Activated CD8-positive, alpha-beta memory T cell treated with anti-CD3 and anti-CD28 coated beads, Interleukin-2, amount 10 ng/mL, durations not matched to agents 7 days and 5 days (primary cell): Measurements from ENCODE around the gene MMP24. TPM values are rescaled to one million over a fixed set of nuclear protein-coding genes. Genes with fewer than 3 reads are reported as not detected.

ENCODE experiments used
- ATAC-seq: fragments of 150-1000 bp; cut with Tn5 transposase; one replicate; pipeline ENCODE4 v1.10.0; 2021; ENCODE audit warnings: moderate library complexity
- CTCF ChIA-PET: fragments of 350-600 bp; sonication (Branson Sonifier 250); formaldehyde crosslinking; loops from one replicate; lab custom pipeline; 2021; ENCODE audit warnings: antibody characterized with exemption; lab: Charles Lee
- DNase-seq: peaks from one replicate; pipeline ENCODE4 v3.0.0-alpha.2; 2020
- H3K27ac Mint-ChIP-seq: one replicate; pipeline ENCODE4 v1.8.0; 2021; ENCODE audit warnings: mild to moderate bottlenecking, mixed read lengths
- H3K27me3 Mint-ChIP-seq: one replicate; pipeline ENCODE4 v1.8.0; 2021; ENCODE audit warnings: mixed read lengths
- H3K36me3 Mint-ChIP-seq: one replicate; pipeline ENCODE4 v1.8.0; 2021; ENCODE audit warnings: mild to moderate bottlenecking, mixed read lengths
- H3K4me1 Mint-ChIP-seq: one replicate; pipeline ENCODE4 v1.8.0; 2021; ENCODE audit warnings: mixed read lengths
- H3K4me3 Mint-ChIP-seq: one replicate; pipeline ENCODE4 v1.8.0; 2021; ENCODE audit warnings: mild to moderate bottlenecking, moderate library complexity, mixed read lengths
- H3K9me3 Mint-ChIP-seq: one replicate; pipeline ENCODE4 v1.8.0; 2022; ENCODE audit warnings: low read depth, mixed read lengths
- total RNA-seq, 2 experiments: library from RNA; stranded (reverse); gene quantifications; one replicate each; pipeline ENCODE4 v1.2.3, GENCODE V29; 2021

MMP24 gene
- total RNA-seq, 2 experiments from 2014 or later: not detected

DNA sequence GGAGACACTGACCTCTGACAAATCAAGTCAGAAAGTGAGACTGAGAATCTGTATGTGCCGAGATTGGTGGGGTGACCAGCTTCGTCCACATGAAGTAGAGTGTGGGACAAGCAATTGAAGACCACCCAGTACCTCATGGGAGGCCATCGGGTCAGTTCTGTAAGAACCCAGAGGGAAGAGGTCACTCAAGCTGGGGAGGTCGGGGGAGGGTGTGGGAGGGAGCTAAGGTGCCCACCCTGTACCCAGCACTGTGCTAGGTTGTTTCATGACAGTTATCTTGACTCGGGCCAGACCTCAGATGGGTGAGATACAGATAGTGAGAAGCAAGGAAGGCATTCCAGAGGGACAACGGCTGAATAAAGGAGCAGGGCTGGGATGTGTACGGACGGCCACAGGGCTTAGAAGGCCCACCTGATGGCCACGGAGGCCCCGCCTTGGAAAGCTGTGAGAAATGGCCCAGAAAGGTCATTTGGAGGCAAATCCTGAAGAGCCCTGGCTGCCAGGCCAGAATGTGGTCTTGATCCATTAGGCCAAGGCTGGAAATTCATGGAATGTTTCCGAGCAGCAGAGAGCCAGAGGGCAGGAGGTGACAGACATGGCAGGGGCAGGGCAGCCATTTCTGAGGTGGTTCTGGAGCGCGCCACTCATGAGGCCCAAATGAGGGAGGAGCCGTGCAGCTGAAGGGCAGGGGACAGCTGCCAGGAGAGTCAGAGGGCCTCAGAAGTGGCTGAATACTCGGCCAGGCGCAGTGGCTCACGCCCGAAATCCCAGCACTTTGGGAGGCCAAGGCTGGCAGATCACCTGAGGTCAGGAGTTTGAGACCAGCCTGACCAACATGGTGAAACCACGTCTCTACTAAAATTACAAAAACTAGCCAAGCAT lies 43.8 kb downstream of the MMP24 start:
- Mint-ChIP-seq H3K4me1 (peaks cover 11% of the 10 kb centered on the region), H3K36me3 (peaks cover 2% of the 10 kb centered on the region), H3K9me3 (no peaks in the 10 kb centered on the region), H3K4me3 (no peak overlapping the region), H3K27me3 (no peaks in the 10 kb centered on the region), H3K27ac (peak overlapping the region; percentile 15)
- DNase-seq (no peak), ATAC-seq (no peak)
- CTCF ChIA-PET: interaction anchor here (0.7 to 3.6 kb wide), 16 partner anchors 7 to 175 kb away, joined by 3 to 39 read pairs (median 8); partner anchors contain the start of genes EDEM2, EIF6 and MMP24OS

DNA sequence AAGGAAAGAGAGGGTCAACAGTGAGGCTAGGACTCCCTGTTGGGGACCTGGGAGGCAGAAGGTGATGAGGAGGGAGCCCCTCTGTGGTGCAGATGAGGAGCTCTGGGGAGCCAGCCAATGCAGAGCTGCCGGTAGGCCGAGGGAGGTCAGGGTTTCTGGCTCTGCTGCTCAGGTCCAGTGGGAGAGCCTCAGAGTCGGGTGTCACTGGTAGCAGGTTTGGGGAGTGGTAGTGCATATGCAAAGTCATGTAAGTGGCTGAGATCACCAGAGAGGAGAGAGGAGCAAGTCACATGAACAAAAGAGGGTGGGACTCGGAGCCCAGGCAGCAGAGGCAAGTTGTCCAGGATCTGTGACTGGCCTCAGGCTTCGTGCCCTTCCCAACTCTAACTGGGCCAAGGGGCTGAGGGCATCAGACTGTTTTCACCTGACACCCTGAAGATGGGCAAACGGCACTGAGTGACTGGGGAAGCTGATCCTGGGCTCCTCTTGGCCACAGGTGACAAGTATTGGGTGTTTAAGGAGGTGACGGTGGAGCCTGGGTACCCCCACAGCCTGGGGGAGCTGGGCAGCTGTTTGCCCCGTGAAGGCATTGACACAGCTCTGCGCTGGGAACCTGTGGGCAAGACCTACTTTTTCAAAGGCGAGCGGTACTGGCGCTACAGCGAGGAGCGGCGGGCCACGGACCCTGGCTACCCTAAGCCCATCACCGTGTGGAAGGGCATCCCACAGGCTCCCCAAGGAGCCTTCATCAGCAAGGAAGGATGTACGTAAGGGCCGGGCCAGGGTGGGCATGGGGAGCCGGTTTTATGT lies 44.8 kb downstream of the MMP24 start:
- no peak overlapping the region for H3K27ac Mint-ChIP-seq
- H3K9me3 Mint-ChIP-seq: no peaks in the 10 kb centered on the region
- H3K4me1 Mint-ChIP-seq: peaks cover 14% of the 10 kb centered on the region
- ATAC-seq (no peak), DNase-seq (no peak)
- CTCF ChIA-PET: interaction anchor here (0.7 to 3.6 kb wide), 5 partner anchors 22 to 176 kb away, joined by 3 to 39 read pairs (median 21); partner anchors contain the start of gene EDEM2
- no peak overlapping the region for H3K4me3 Mint-ChIP-seq
- peaks cover 2% of the 10 kb centered on the region for H3K36me3 Mint-ChIP-seq
- no peaks in the 10 kb centered on the region for H3K27me3 Mint-ChIP-seq

DNA sequence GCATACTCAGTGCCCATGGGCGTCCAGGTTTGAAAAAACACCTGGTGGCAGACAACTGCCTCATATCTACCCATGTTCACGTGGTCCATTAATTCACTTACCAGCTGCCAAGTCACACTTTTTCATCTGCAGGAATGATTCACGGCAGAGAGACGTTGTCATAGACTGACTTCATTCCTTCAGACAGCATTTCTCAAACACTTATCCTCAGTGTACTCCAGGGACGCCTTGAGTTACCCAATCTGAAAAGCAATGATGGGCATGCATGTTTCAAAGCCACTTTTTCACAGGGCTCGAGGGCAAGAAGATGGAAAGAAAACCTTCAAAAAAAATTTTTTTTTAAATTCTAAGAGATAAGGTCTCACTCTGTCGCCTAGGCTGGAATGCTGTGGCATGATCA lies 45.4 kb downstream of the MMP24 start:
- no peak for DNase-seq
- H3K27ac Mint-ChIP-seq: no peak overlapping the region
- no peaks in the 10 kb centered on the region for H3K9me3 Mint-ChIP-seq

DNA sequence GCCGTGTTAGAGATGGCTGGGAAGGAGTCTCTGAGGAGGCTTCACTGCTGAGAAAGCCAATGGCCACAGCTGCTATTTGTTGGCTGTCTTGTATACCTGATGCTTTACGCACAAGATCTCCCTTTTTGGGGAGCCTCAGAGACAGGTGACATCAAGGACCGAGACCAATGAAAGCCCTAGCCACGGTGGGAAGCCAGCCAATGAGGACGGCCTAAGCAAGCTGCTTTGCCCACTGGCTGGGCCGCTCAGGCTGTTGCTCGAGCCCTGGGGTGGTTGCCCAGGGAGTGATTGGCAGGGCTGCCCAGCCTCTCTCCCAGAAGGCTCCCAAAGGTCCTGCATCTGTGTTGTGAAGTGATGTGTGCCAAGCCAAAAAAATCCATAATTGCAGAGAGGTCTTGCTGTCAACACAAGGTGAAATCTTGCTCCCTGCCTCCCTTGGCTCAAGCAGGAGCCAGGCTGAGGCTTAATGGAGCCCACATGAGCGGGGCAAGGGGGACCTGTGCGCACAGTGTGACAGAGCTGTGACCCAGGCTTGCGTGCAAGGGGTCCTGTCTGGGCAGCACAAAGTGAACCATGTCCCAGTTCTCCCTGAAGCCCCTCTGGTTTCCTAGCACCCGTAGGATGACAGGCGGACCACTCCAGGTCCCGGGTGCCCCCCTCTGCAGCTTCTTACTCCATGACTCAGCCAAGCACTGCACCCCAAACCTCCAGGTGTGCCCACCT lies 47.1 kb downstream of the MMP24 start:
- Mint-ChIP-seq H3K4me3 (no peak overlapping the region), H3K9me3 (no peaks in the 10 kb centered on the region), H3K4me1 (peaks cover 23% of the 10 kb centered on the region), H3K27me3 (no peaks in the 10 kb centered on the region), H3K27ac (no peak overlapping the region), H3K36me3 (peaks cover 10% of the 10 kb centered on the region)
- CTCF ChIA-PET: interaction anchor here (1.5 kb wide), 1 partner anchor 30 kb away, joined by 5 read pairs; no protein-coding TSS in a partner anchor
- DNase-seq (no peak), ATAC-seq (no peak)

More for the DNA sequence above, 45.4 kb downstream of the MMP24 start:
- H3K4me1 Mint-ChIP-seq: peaks cover 17% of the 10 kb centered on the region
- ATAC-seq: no peak
- H3K4me3 Mint-ChIP-seq: no peak overlapping the region
- CTCF ChIA-PET: interaction anchor here (1.5 kb wide), 1 partner anchor 32 kb away, joined by 5 read pairs; no protein-coding TSS in a partner anchor
- peaks cover 2% of the 10 kb centered on the region for H3K36me3 Mint-ChIP-seq
- H3K27me3 Mint-ChIP-seq: no peaks in the 10 kb centered on the region

DNA sequence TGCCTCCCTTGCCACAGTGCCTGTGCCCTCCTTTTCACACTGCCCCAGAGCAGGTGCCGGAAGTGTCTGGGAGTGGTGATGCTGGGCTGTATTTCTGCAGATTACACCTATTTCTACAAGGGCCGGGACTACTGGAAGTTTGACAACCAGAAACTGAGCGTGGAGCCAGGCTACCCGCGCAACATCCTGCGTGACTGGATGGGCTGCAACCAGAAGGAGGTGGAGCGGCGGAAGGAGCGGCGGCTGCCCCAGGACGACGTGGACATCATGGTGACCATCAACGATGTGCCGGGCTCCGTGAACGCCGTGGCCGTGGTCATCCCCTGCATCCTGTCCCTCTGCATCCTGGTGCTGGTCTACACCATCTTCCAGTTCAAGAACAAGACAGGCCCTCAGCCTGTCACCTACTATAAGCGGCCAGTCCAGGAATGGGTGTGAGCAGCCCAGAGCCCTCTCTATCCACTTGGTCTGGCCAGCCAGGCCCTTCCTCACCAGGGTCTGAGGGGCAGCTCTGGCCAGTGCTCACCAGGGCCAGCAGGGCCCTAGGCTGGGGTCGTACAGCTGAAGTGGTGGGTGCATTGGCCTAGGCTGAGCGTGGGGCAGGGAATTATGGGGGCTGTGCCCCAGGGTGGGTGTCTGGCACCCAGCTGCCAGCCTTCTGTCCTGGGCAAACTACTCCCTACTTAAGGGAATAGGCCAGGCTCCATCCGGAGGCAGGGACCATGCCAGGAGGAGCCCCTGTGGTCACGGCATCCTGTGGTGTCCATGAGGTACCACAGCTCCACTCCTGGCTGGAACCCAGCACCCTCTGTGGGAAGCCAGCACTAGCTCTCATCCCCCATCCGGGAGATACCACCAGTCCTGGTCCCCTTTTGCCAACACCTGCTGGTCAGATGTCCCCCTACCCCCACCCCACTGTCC lies 47.9 kb downstream of the MMP24 start:
- H3K36me3 Mint-ChIP-seq: peaks cover 17% of the 10 kb centered on the region
- H3K4me1 Mint-ChIP-seq: peaks cover 23% of the 10 kb centered on the region
- no peak for DNase-seq
- ATAC-seq: no peak
- CTCF ChIA-PET: interaction anchor here (1.0 to 1.1 kb wide), 2 partner anchors 10 to 66 kb away, joined by 3 read pairs; partner anchors contain the start of gene EIF6
- no peak overlapping the region for H3K27ac Mint-ChIP-seq
- H3K9me3 Mint-ChIP-seq: no peaks in the 10 kb centered on the region
- H3K27me3 Mint-ChIP-seq: no peaks in the 10 kb centered on the region
- no peak overlapping the region for H3K4me3 Mint-ChIP-seq

DNA sequence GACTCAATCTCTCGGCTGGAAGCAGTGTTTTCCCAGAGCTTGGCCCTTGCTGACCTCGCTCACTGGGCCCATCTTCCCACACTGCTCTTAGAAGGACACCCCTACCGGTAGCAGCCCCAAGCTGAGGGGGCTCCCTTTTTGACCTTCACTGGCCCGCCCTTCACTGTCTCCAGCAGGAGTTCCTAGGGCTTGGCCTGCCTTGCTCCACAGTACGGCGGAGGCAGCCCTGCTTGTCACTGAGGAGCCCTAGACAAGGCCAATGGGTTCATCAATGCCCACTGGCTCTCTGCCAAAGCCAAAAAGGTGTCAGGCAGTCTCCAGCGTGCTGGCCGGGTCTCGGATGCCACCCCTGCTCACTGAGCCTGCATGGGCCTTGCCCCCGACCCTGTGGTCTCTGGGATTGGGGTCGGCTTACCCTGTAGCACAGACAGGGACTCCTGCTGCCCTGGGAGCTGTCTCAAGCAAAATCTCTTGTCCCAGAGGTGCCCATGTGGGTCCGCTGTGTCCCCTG lies 49.3 kb downstream of the MMP24 start:
- no peak for DNase-seq
- peaks cover 24% of the 10 kb centered on the region for H3K36me3 Mint-ChIP-seq
- H3K4me3 Mint-ChIP-seq: peak overlapping the region; percentile 98
- peak overlapping the region; percentile 99 for H3K27ac Mint-ChIP-seq
- peaks cover 17% of the 10 kb centered on the region for H3K4me1 Mint-ChIP-seq
- no peaks in the 10 kb centered on the region for H3K27me3 Mint-ChIP-seq
- CTCF ChIA-PET: interaction anchor here (1.0 to 2.7 kb wide), 3 partner anchors 67 to 179 kb away, joined by 3 to 17 read pairs (median 4); no protein-coding TSS in a partner anchor
- H3K9me3 Mint-ChIP-seq: no peaks in the 10 kb centered on the region
- no peak for ATAC-seq

DNA sequence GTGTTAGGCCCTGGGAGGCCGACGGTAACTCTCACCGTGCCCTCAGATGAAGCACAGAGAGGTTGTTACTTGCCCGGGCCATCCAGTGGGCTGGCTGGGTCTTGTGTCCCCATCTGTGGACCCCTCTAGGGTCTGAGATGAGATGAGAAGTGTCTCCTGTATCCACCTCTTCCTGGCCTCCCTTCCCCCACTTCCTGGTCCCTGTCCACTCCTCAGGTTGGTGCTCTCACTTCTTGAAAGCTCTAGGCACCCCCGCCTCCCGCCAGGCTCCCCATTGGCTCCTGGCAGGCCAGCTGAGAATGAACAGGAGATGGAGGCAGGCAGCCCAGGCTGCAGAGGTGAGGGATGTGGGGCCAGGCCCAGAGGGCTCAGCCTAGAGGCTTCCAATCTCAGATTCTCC lies 49.9 kb downstream of the MMP24 start:
- ATAC-seq (no peak), DNase-seq (no peak)
- no peaks in the 10 kb centered on the region for H3K27me3 Mint-ChIP-seq
- CTCF ChIA-PET: interaction anchor here (0.9 to 2.7 kb wide), 4 partner anchors 15 to 180 kb away, joined by 4 to 17 read pairs (median 6); partner anchors contain the start of gene EDEM2
- peaks cover 12% of the 10 kb centered on the region for H3K4me1 Mint-ChIP-seq
- H3K4me3 Mint-ChIP-seq: peak overlapping the region; percentile 98
- H3K27ac Mint-ChIP-seq: peak overlapping the region; percentile 99
- H3K36me3 Mint-ChIP-seq: peaks cover 25% of the 10 kb centered on the region
- H3K9me3 Mint-ChIP-seq: no peaks in the 10 kb centered on the region

DNA sequence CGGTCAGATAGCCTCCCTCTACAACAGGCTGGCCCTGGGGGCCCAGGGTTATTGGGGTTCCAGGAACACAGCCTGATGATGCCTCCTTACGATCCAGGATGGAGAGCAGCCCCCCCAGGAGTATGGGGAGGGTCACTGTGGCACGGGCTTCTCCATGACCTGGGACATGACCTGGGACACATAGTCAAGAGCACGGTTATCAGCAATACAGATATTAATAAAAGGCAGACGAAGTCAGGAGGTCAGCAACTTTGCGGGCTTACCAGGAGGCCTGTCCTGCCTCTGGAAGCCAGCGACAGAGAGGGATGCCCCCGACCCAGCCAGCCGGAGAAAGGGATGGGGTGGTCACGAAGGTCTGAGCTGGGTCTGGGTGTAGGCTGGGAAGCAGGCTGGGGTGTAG lies 50.6 kb downstream of the MMP24 start:
- H3K4me3 Mint-ChIP-seq: peak overlapping the region; percentile 98
- no peaks in the 10 kb centered on the region for H3K27me3 Mint-ChIP-seq
- no peaks in the 10 kb centered on the region for H3K9me3 Mint-ChIP-seq
- no peak for ATAC-seq
- peak overlapping the region; percentile 99 for H3K27ac Mint-ChIP-seq
- peaks cover 17% of the 10 kb centered on the region for H3K4me1 Mint-ChIP-seq
- peaks cover 30% of the 10 kb centered on the region for H3K36me3 Mint-ChIP-seq
- CTCF ChIA-PET: interaction anchor here (0.9 to 2.7 kb wide), 8 partner anchors 8 to 171 kb away, joined by 3 to 17 read pairs (median 5); partner anchors contain the start of genes EDEM2 and MMP24
- no peak for DNase-seq

DNA sequence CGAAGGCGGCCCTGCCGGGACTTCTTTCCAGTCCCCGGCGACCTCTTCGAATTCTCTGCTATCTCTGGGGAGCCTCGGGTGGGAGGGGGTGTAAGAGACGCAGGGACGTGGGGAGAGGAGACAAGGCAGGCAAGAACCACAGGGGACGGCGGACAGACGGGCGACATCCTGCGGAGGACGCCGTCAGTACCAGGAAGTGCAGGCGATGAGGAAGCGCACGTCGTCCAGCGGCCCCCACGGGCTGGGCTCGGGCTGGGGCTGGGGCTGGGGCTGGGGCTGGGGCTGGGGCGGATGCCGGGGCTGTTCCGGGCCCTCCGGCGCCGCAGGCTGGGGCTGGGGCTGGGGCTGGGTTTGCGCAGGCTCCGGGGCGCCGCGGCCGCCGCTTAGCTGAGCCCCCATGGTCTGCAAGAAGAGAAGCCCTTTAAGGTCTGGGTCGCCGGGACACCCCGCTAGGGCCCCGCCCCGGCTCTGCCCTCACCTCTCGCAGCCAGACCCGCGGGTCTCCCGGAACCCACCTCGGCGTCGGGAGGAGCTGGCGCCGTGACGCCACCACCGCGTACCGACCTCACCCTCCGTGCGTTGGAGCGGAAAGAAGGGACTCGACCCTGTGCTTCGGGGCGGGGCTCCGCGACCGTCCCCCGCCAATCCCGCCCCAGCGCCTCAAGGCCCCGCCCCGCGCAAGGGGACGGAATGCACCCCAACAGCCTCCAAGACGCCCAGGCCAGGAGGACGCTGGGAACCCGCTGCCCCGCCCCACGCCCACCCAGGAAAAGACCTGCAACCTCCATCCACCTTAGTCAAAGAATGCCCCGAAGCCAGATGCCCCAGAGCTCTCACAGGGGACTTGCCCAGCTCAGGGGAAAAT lies 51.3 kb downstream of the MMP24 start, which contains the start of gene MMP24OS:
TSS of gene MMP24OS (minus strand) at position 592 of the 865 bp plus-strand sequence. CDS start at position 399, 193 bp downstream.
- Mint-ChIP-seq H3K4me1 (peaks cover 21% of the 10 kb centered on the region), H3K4me3 (peak within 1 kb of the TSS; percentile 98), H3K36me3 (peaks cover 34% of the 10 kb centered on the region), H3K27ac (peak within 1 kb of the TSS; percentile 99), H3K9me3 (no peaks in the 10 kb centered on the region), H3K27me3 (no peaks in the 10 kb centered on the region)
- CTCF ChIA-PET: interaction anchor here (0.7 to 2.7 kb wide), 11 partner anchors 9 to 677 kb away, joined by 3 to 17 read pairs (median 4); partner anchors contain the start of genes EDEM2, MMP24 and SCAND1
- ATAC-seq (peak; percentile 92), DNase-seq (peak; percentile 96)

DNA sequence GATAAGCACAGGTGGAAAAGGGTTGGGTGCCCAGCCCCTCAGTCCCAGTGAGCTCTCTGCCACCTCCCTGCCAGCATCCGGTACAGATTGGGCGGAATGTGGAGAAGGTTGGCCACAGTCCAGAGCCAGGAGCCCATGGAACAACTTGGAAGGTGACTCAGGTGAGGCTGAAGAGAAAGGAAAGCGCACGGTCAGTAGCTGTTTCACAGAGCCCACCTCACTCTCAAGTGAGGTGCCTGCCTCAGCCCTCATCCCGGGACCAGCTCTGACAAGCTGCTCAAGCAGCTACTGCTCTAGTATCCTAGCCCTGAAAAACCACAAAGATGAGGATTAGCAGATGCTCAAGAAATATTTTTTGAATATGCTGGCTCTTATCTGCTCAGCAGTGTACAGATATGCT lies 52.5 kb downstream of the MMP24 start:
- CTCF ChIA-PET: interaction anchor here (0.8 to 1.4 kb wide), 2 partner anchors 10 to 404 kb away, joined by 3 to 4 read pairs; no protein-coding TSS in a partner anchor
- H3K27me3 Mint-ChIP-seq: no peaks in the 10 kb centered on the region
- no peak overlapping the region for H3K4me3 Mint-ChIP-seq
- H3K9me3 Mint-ChIP-seq: no peaks in the 10 kb centered on the region
- peaks cover 37% of the 10 kb centered on the region for H3K36me3 Mint-ChIP-seq
- peaks cover 30% of the 10 kb centered on the region for H3K4me1 Mint-ChIP-seq
- peak overlapping the region; percentile 82 for H3K27ac Mint-ChIP-seq
- DNase-seq: no peak
- ATAC-seq: no peak
